Measurements from ENCODE around the gene MTFMT.
"Not testable (repeated sequence)": the region's sequence is repeated elsewhere in the genome, so short reads cannot be mapped to it uniquely, and the experiment has no call there.

The MTFMT gene

GRCh38 chr15:65057549-65057940 lies 28.1 kb upstream of the MTFMT start:
- Histone ChIP-seq H3K9ac (ENCODE audit: low read length) (no peak overlapping the region), H3K27me3 (ENCODE audit: control insufficient read depth, insufficient read depth, low read length) (no peaks in the 10 kb centered on the region), H3K4me1 (ENCODE audit: control insufficient read depth, insufficient read depth, low read length) (peaks cover 4% of the 10 kb centered on the region), H3K4me3 (ENCODE audit: low read length) (no peak overlapping the region), H3K36me3 (ENCODE audit: control insufficient read depth, insufficient read depth, low read length) (peaks cover 7% of the 10 kb centered on the region), H3K27ac (ENCODE audit: low read depth, low read length) (no peak overlapping the region)

- no peak overlapping the region for H3K4me3 ChIP-seq (ENCODE audit: low read length)
- H3K36me3 ChIP-seq (ENCODE audit: control insufficient read depth, insufficient read depth, low read length): peaks cover 7% of the 10 kb centered on the region
- no peaks in the 10 kb centered on the region for H3K27me3 ChIP-seq (ENCODE audit: control insufficient read depth, insufficient read depth, low read length)
- H3K9ac ChIP-seq (ENCODE audit: low read length): no peak overlapping the region
- peaks cover 4% of the 10 kb centered on the region for H3K4me1 ChIP-seq (ENCODE audit: control insufficient read depth, insufficient read depth, low read length)
- H3K27ac ChIP-seq (ENCODE audit: low read depth, low read length): no peak overlapping the region
These were observed 27.6 kb upstream of the MTFMT start for GRCh38 chr15:65056868-65057548.

GRCh38 chr15:65056106-65056505 lies 26.7 kb upstream of the MTFMT start:
- H3K27me3 ChIP-seq (ENCODE audit: control insufficient read depth, insufficient read depth, low read length): no peaks in the 10 kb centered on the region
- peaks cover 12% of the 10 kb centered on the region for H3K36me3 ChIP-seq (ENCODE audit: control insufficient read depth, insufficient read depth, low read length)
- no peak overlapping the region for H3K4me3 ChIP-seq (ENCODE audit: low read length)
- no peak overlapping the region for H3K9ac ChIP-seq (ENCODE audit: low read length)
- H3K4me1 ChIP-seq (ENCODE audit: control insufficient read depth, insufficient read depth, low read length): peaks cover 3% of the 10 kb centered on the region
- no peak overlapping the region for H3K27ac ChIP-seq (ENCODE audit: low read depth, low read length)

- no peak overlapping the region for H3K9ac ChIP-seq (ENCODE audit: low read length)
- H3K36me3 ChIP-seq (ENCODE audit: control insufficient read depth, insufficient read depth, low read length): peaks cover 12% of the 10 kb centered on the region
- H3K27me3 ChIP-seq (ENCODE audit: control insufficient read depth, insufficient read depth, low read length): no peaks in the 10 kb centered on the region
- H3K4me1 ChIP-seq (ENCODE audit: control insufficient read depth, insufficient read depth, low read length): no peaks in the 10 kb centered on the region
- no peak overlapping the region for H3K4me3 ChIP-seq (ENCODE audit: low read length)
- no peak overlapping the region for H3K27ac ChIP-seq (ENCODE audit: low read depth, low read length)
These were observed 25.9 kb upstream of the MTFMT start for GRCh38 chr15:65055201-65055870.

DNA sequence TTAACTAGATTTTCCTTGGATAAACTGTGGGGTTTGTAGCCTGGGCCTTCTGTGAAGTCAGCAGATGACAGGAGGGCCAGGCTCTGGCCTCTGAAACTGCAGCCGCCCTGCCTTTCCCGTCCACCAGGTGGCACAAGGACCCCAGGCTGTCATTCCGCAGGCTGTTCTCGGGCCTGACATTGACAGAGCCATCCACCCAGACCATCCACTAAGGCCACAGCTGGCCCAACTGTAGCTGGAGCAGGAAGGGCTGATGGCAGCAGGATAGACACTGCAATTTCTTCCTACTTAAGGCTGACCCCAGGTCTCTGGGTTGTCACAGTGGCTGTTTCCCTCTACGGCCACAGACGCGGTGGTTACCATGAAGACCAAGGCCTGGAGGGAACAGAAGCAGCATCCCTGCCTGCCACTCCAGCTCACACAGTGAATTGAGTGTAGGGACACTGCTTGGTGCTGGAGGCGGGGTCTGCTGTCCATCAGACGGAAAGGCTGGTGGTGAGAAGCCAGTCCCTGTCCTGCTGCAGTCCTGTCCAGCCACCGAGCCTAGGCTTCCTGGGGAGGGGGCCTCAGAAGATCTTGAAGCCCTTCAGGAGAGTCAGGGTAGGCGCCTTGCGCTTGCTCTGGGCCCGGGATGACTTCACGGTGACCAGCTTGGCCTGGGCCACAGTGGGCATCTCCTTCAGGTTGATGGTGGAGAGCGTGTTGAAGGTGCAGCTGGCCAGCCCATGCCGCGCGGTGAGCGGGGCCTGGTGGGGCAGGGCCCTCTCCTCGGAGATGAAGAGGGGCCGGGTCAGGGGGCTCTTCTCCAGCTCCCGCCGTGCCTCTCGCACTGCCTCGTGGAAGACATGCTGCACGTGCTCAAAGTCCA lies 25.1 kb upstream of the MTFMT start:
- H3K9ac ChIP-seq (ENCODE audit: low read length): no peak overlapping the region
- peaks cover 12% of the 10 kb centered on the region for H3K36me3 ChIP-seq (ENCODE audit: control insufficient read depth, insufficient read depth, low read length)
- no peaks in the 10 kb centered on the region for H3K4me1 ChIP-seq (ENCODE audit: control insufficient read depth, insufficient read depth, low read length)
- no peaks in the 10 kb centered on the region for H3K27me3 ChIP-seq (ENCODE audit: control insufficient read depth, insufficient read depth, low read length)
- no peak overlapping the region for H3K4me3 ChIP-seq (ENCODE audit: low read length)
- H3K27ac ChIP-seq (ENCODE audit: low read depth, low read length): no peak overlapping the region

DNA sequence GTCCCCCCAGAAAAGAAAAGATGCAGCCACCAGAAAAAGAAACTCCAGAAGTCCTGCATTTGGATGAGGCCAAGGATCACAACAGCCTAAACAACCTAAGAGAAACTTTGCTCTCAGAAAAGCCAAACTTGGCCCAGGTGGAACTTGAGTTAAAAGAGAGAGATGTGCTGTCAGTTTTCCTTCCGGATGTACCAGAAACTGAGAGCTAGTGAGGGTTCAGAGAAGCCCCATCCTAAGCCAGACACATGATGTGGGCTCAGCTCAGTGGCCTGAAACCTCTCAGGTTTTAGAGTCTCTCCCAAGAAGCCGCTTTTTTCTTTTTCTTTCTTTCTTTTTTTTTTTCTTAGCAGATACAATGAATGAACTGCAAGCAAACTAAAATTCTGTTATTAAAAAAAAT lies 23.5 kb upstream of the MTFMT start:
- no peak overlapping the region for H3K9ac ChIP-seq (ENCODE audit: low read length)
- H3K4me1 ChIP-seq (ENCODE audit: control insufficient read depth, insufficient read depth, low read length): no peaks in the 10 kb centered on the region
- peaks cover 5% of the 10 kb centered on the region for H3K36me3 ChIP-seq (ENCODE audit: control insufficient read depth, insufficient read depth, low read length)
- no peak overlapping the region for H3K27ac ChIP-seq (ENCODE audit: low read depth, low read length)
- no peaks in the 10 kb centered on the region for H3K27me3 ChIP-seq (ENCODE audit: control insufficient read depth, insufficient read depth, low read length)
- H3K4me3 ChIP-seq (ENCODE audit: low read length): no peak overlapping the region

GRCh38 chr15:65051266-65051665 lies 21.8 kb upstream of the MTFMT start:
- no peaks in the 10 kb centered on the region for H3K4me1 ChIP-seq (ENCODE audit: control insufficient read depth, insufficient read depth, low read length)
- H3K27me3 ChIP-seq (ENCODE audit: control insufficient read depth, insufficient read depth, low read length): no peaks in the 10 kb centered on the region
- H3K4me3 ChIP-seq (ENCODE audit: low read length): no peak overlapping the region
- no peak overlapping the region for H3K27ac ChIP-seq (ENCODE audit: low read depth, low read length)
- no peak overlapping the region for H3K9ac ChIP-seq (ENCODE audit: low read length)
- H3K36me3 ChIP-seq (ENCODE audit: control insufficient read depth, insufficient read depth, low read length): peaks cover 5% of the 10 kb centered on the region

- Histone ChIP-seq H3K27me3 (ENCODE audit: control insufficient read depth, insufficient read depth, low read length) (no peaks in the 10 kb centered on the region), H3K27ac (ENCODE audit: low read depth, low read length) (no peak overlapping the region), H3K4me1 (ENCODE audit: control insufficient read depth, insufficient read depth, low read length) (no peaks in the 10 kb centered on the region), H3K4me3 (ENCODE audit: low read length) (no peak overlapping the region), H3K36me3 (ENCODE audit: control insufficient read depth, insufficient read depth, low read length) (peaks cover 5% of the 10 kb centered on the region), H3K9ac (ENCODE audit: low read length) (no peak overlapping the region)
These were observed 20.8 kb upstream of the MTFMT start for GRCh38 chr15:65050270-65050669.

DNA sequence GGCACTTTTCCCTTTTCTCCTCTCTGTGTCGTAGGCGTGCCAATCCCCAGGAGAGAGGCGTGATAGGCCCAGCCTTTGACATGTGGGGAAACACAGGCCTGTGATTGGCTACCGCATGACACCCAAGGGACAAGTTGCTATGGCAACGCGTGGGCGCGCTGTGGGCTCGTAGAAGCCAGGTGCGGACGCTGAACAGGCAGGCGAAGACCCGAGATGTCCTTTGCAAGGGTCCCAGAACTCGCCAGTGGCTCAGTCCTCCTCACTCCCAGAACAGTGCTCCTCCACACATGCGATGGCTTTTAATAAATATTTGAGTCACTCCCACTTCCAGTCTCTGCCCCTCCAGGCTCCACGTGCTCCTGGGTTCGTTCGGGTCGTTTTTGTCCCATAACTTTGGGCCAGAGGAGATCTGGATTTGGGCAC lies 20.0 kb upstream of the MTFMT start:
- Histone ChIP-seq H3K36me3 (ENCODE audit: control insufficient read depth, insufficient read depth, low read length) (peaks cover 5% of the 10 kb centered on the region), H3K4me3 (ENCODE audit: low read length) (peak overlapping the region; percentile 49), H3K27me3 (ENCODE audit: control insufficient read depth, insufficient read depth, low read length) (no peaks in the 10 kb centered on the region), H3K4me1 (ENCODE audit: control insufficient read depth, insufficient read depth, low read length) (no peaks in the 10 kb centered on the region), H3K9ac (ENCODE audit: low read length) (no peak overlapping the region), H3K27ac (ENCODE audit: low read depth, low read length) (no peak overlapping the region)

DNA sequence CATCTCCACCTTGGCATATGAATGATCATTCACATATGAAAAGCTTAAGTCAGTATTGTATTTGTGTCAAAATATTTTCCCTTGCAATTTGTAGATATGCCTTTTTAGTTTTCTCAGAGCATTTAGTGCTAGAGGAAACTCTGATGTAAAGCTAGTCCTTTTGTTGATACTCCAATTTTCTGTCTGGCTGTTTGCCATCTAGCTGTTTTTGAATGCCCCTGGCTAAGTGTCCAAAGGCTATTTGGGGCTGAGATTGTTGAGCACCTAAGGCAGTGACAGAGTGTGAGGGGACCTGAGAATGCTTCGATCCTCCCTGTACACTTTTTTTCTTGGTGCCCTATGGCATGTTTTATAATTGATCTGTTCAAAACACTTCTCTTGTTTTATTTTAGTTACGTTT lies 18.8 kb upstream of the MTFMT start:
- H3K4me3 ChIP-seq (ENCODE audit: low read length): no peak overlapping the region
- H3K27ac ChIP-seq (ENCODE audit: low read depth, low read length): no peak overlapping the region
- no peak overlapping the region for H3K9ac ChIP-seq (ENCODE audit: low read length)
- no peaks in the 10 kb centered on the region for H3K4me1 ChIP-seq (ENCODE audit: control insufficient read depth, insufficient read depth, low read length)
- peaks cover 5% of the 10 kb centered on the region for H3K36me3 ChIP-seq (ENCODE audit: control insufficient read depth, insufficient read depth, low read length)
- no peaks in the 10 kb centered on the region for H3K27me3 ChIP-seq (ENCODE audit: control insufficient read depth, insufficient read depth, low read length)

- no peak within 1 kb of the TSS for H3K9ac ChIP-seq (ENCODE audit: low read length)
- no peak within 1 kb of the TSS for H3K27ac ChIP-seq (ENCODE audit: low read depth, low read length)
- no peaks in the 10 kb centered on the region for H3K36me3 ChIP-seq (ENCODE audit: control insufficient read depth, insufficient read depth, low read length)
- H3K27me3 ChIP-seq (ENCODE audit: control insufficient read depth, insufficient read depth, low read length): no peaks in the 10 kb centered on the region
- H3K4me3 ChIP-seq (ENCODE audit: low read length): peak within 1 kb of the TSS; percentile 10
- no peaks in the 10 kb centered on the region for H3K4me1 ChIP-seq (ENCODE audit: control insufficient read depth, insufficient read depth, low read length)
These were observed 15.5 kb upstream of the MTFMT start, which contains the start of gene SLC51B for GRCh38 chr15:65044724-65045481. TSS of gene SLC51B (plus strand) at chr15:65045387. CDS start at chr15:65050005, 4,618 bp downstream.

DNA sequence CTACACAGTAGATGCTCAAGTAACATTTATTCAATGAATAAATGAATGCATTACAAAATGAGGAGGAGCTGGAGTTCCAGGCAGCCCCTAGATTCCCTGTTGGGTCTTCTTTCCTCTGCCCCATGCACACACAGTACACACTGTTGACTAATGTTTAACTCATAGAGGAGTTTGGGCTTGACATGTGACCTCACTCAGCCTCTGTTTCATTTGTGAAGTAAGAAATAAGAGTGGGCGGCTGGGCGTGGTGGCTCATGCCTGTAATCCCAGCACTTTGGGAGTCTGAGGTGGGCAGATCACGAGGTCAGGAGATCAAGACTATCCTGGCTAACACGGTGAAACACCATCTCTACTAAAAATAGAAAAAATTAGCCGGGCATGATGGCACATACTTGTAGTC lies 14.8 kb upstream of the MTFMT start:
- H3K4me1 ChIP-seq (ENCODE audit: control insufficient read depth, insufficient read depth, low read length); H3K9ac ChIP-seq (ENCODE audit: low read length); H3K27ac ChIP-seq (ENCODE audit: low read depth, low read length); H3K36me3 ChIP-seq (ENCODE audit: control insufficient read depth, insufficient read depth, low read length); H3K27me3 ChIP-seq (ENCODE audit: control insufficient read depth, insufficient read depth, low read length): not testable (repeated sequence)
- H3K4me3 ChIP-seq (ENCODE audit: low read length): peak overlapping the region; percentile 6

Data from rectal smooth muscle tissue (tissue), 1 donor.